Inflammatory macrophage treated with lipopolysaccharide for 1 hour (primary cell): ENCODE measurements around the gene CDKL5.
A peak's percentile ranks its signal among the peaks of the same experiment; 100 is the strongest.

Experiments used
- DNase-seq, 2 donors: peaks; one replicate each; pipeline ENCODE4 v3.0.0-alpha.2; 2020 to 2022

CDKL5 gene

GRCh38 chrX:18461431-18461830 is 36.0 kb downstream of the CDKL5 start:
- DNase-seq: no peak

- no peak for DNase-seq
These were observed 39.1 kb downstream of the CDKL5 start for GRCh38 chrX:18464499-18464898.

- DNase-seq: no peak
These were observed 39.6 kb downstream of the CDKL5 start for GRCh38 chrX:18465051-18465450.

GRCh38 chrX:18468599-18468998 is 43.2 kb downstream of the CDKL5 start:
- DNase-seq: no peak

- DNase-seq: no peak
These were observed 45.9 kb downstream of the CDKL5 start for GRCh38 chrX:18471296-18471695.

GRCh38 chrX:18490806-18491555 is 65.6 kb downstream of the CDKL5 start:
- DNase-seq: no peak

GRCh38 chrX:18491587-18492340 is 66.4 kb downstream of the CDKL5 start:
- no peak for DNase-seq

- DNase-seq: no peak
These were observed 109.5 kb downstream of the CDKL5 start for GRCh38 chrX:18534949-18535348.

- no peak for DNase-seq
These were observed 111.7 kb downstream of the CDKL5 start for GRCh38 chrX:18537068-18537467.

GRCh38 chrX:18537524-18537923 is 112.1 kb downstream of the CDKL5 start:
- DNase-seq: no peak

- DNase-seq: no peak
These were observed 116.7 kb downstream of the CDKL5 start for GRCh38 chrX:18542131-18542530.

- DNase-seq: no peak
These were observed 117.5 kb downstream of the CDKL5 start for GRCh38 chrX:18542905-18543304.

GRCh38 chrX:18543738-18544137 is 118.3 kb downstream of the CDKL5 start:
- DNase-seq: peak in 1 of 2 donors; percentile 2

GRCh38 chrX:18545771-18546170 is 120.4 kb downstream of the CDKL5 start:
- peak in 1 of 2 donors; percentile 10 for DNase-seq

- DNase-seq: no peak
These were observed 123.6 kb downstream of the CDKL5 start for GRCh38 chrX:18548996-18549395.

GRCh38 chrX:18549643-18550042 is 124.2 kb downstream of the CDKL5 start:
- no peak for DNase-seq

GRCh38 chrX:18557879-18558278 is 132.5 kb downstream of the CDKL5 start:
- DNase-seq: no peak

- no peak for DNase-seq
These were observed 133.4 kb downstream of the CDKL5 start for GRCh38 chrX:18558799-18559198.

- DNase-seq: no peak
These were observed 135.6 kb downstream of the CDKL5 start for GRCh38 chrX:18561020-18561419.

- no peak for DNase-seq
These were observed 140.3 kb downstream of the CDKL5 start for GRCh38 chrX:18565727-18566126.

GRCh38 chrX:18566748-18567147 is 141.3 kb downstream of the CDKL5 start:
- DNase-seq: no peak

- no peak for DNase-seq
These were observed 148.1 kb downstream of the CDKL5 start for GRCh38 chrX:18573556-18573955.

GRCh38 chrX:18574591-18574990 is 149.2 kb downstream of the CDKL5 start:
- DNase-seq: no peak

- DNase-seq: no peak
These were observed 150.3 kb downstream of the CDKL5 start for GRCh38 chrX:18575744-18576143.
